GM23248 (cell line): Measurements from ENCODE around the gene TSPAN17. TPM values are rescaled to one million over a fixed set of nuclear protein-coding genes. Genes with fewer than 3 reads are reported as not detected.
A peak's percentile ranks its signal among the peaks of the same experiment; 100 is the strongest.

Source experiments
- DNase-seq: peaks from one replicate; pipeline ENCODE4 v3.0.0-alpha.2; 2015
- H2AFZ ChIP-seq: fragments of 200-600 bp; sonication (generic); 2 replicates; pipeline ENCODE4 v1.6.1; 2016; ENCODE audit warnings: antibody characterized with exemption
- H3F3A ChIP-seq: fragments of 200-600 bp; sonication (generic); 2 replicates; pipeline ENCODE4 v1.6.1; 2016; ENCODE audit warnings: mild to moderate bottlenecking, antibody characterized with exemption, mixed run types; ENCODE audit not compliant: insufficient read depth
- H3K27ac ChIP-seq: fragments of 200-600 bp; sonication (generic); 2 replicates; pipeline ENCODE4 v1.5.1; 2016; ENCODE audit warnings: mild to moderate bottlenecking
- H3K27me3 ChIP-seq: fragments of 200-600 bp; sonication (generic); replicated peaks from 2 replicates; pipeline ENCODE4 v1.6.1; 2016; ENCODE audit warnings: mild to moderate bottlenecking; ENCODE audit not compliant: insufficient read depth
- H3K36me3 ChIP-seq: fragments of 200-600 bp; sonication (generic); 2 replicates; pipeline ENCODE4 v1.6.1; 2016; ENCODE audit warnings: low read depth, mild to moderate bottlenecking
- H3K4me1 ChIP-seq: fragments of 200-600 bp; sonication (generic); 2 replicates; pipeline ENCODE4 v1.6.1; 2016; ENCODE audit warnings: mild to moderate bottlenecking; ENCODE audit not compliant: insufficient read depth
- H3K4me2 ChIP-seq: fragments of 200-600 bp; sonication (generic); one replicate; pipeline ENCODE4 v1.6.1; 2016; ENCODE audit warnings: mild to moderate bottlenecking; ENCODE audit not compliant: unreplicated experiment
- H3K4me3 ChIP-seq: fragments of 200-600 bp; sonication (generic); 2 replicates; pipeline ENCODE4 v1.5.1; 2016; ENCODE audit warnings: mild to moderate bottlenecking
- H3K79me2 ChIP-seq: fragments of 200-600 bp; sonication (generic); 2 replicates; pipeline ENCODE4 v1.6.1; 2016; ENCODE audit warnings: mild to moderate bottlenecking; ENCODE audit not compliant: insufficient read depth
- H3K9ac ChIP-seq: fragments of 200-600 bp; sonication (generic); 2 replicates; pipeline ENCODE4 v1.6.1; 2016; ENCODE audit warnings: mild to moderate bottlenecking
- H3K9me2 ChIP-seq: fragments of 200-600 bp; sonication (generic); 2 replicates; pipeline ENCODE4 v1.6.1; 2016; ENCODE audit warnings: mixed run types, mild to moderate bottlenecking, moderate library complexity; ENCODE audit not compliant: insufficient read depth
- H3K9me3 ChIP-seq: fragments of 200-600 bp; sonication (generic); one replicate; pipeline ENCODE4 v1.6.1; 2017; ENCODE audit warnings: low read depth
- H4K20me1 ChIP-seq: fragments of 200-600 bp; sonication (generic); 2 replicates; pipeline ENCODE4 v1.6.0; 2016; ENCODE audit not compliant: insufficient read depth
- EZH2 ChIP-seq: fragments of 200-600 bp; sonication (generic); IDR thresholded peaks from 2 replicates; pipeline ENCODE4 v1.6.1; 2018; ENCODE audit warnings: antibody characterized with exemption, mild to moderate bottlenecking; ENCODE audit not compliant: insufficient read depth, poor library complexity, severe bottlenecking
- EZH2phosphoT487 ChIP-seq: fragments of 200-600 bp; sonication (generic); IDR thresholded peaks from 2 replicates; pipeline ENCODE4 v1.6.1; 2018; ENCODE audit warnings: antibody characterized with exemption, moderate library complexity, mild to moderate bottlenecking, low read depth; ENCODE audit not compliant: insufficient read depth
- WGBS, 2 experiments: methylation state at CpG; one replicate each; pipeline ENCODE4 v1.1.6; 2015 to 2017; ENCODE audit warnings: low lambda C conversion rate in 2 of 2, low coverage in 1 of 2; ENCODE audit errors: missing lambda C conversion rate in 2 of 2; 5-methylcytosine and 5-hydroxymethylcytosine counted together
- in situ Hi-C: fragments of 300-500 bp; cut with MboI; formaldehyde crosslinking; loops from 2 replicates; pipeline ENCODE4 v1.15.0; 2020
- polyA plus RNA-seq: library from polyadenylated mRNA; unstranded; fragments of >200 nt; fragmentation: Nextera tagmentation; extraction: Ambion mirVana; gene quantifications from 2 replicates; pipeline ENCODE4 v1.2.1, GENCODE V29; 2016
- total RNA-seq: library from RNA; depleted of rRNA; stranded (reverse); fragments of >200 nt; shearing (Covaris generic); gene quantifications from 2 replicates; pipeline ENCODE4 v1.2.3, GENCODE V29; 2014

Gene TSPAN17
- total and polyA plus RNA-seq, 2 experiments from 2014 or later: 29.9 to 41.2 TPM

DNA sequence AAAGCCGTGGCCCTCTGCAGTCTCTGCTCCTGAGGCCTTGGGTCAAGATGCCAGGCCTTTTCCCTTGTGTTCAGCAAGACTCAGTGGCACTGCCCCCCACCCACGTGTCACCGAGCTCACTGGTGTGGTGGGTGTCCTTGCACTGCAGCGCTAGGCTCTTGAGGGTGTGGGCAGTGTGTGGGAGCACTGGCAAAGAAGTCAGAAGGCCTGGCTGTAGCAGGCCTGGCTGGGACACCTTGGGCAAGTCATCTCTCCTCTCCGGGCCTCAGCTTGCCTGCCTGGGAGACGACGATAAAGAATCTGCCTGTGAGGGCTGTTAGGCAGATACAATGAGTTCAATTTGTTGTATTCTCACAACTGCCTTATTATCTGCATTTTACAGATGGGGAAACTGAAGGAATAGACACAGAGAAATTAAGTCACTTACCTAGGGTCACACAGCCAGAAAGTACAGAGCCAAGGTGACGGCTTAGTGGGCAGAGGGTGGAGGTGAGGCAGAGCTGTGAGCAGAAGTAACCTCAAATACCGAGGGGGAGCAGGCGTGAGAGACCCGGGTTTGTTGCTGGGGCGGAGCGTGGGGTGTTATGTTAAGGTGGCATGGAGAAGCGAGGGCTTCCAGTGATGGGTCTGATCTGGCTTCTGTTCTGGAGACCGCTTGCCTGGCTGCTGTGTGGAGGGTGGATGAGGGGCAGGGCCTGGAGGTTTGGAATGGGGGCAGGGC, 1.4 kb downstream of the TSPAN17 start:
- no peak for TF ChIP-seq EZH2
- TF ChIP-seq EZH2phosphoT487: no peak
- H3K9ac ChIP-seq: peak overlapping the region; percentile 90
- peak; percentile 45 for DNase-seq
- H3K4me2 ChIP-seq: peak overlapping the region; percentile 89
- no peaks in the 10 kb centered on the region for H3K27me3 ChIP-seq
- H4K20me1 ChIP-seq: no peaks in the 10 kb centered on the region
- in situ Hi-C loops: no loop called here
- H3K79me2 ChIP-seq: peaks cover 36% of the 10 kb centered on the region
- peaks cover 18% of the 10 kb centered on the region for H3K4me1 ChIP-seq
- H3K9me2 ChIP-seq: no peaks in the 10 kb centered on the region
- H3K27ac ChIP-seq: no peak overlapping the region
- peak overlapping the region; percentile 86 for H3K4me3 ChIP-seq
- no peaks in the 10 kb centered on the region for H3K9me3 ChIP-seq
- no peaks in the 10 kb centered on the region for H3K36me3 ChIP-seq
- H3F3A ChIP-seq: peaks cover 15% of the 10 kb centered on the region
- peak overlapping the region; percentile 86 for H2AFZ ChIP-seq
- 58 to 62% methylated on average over 14 to 15 of the region's 15 CpGs for WGBS, 2 experiments

DNA sequence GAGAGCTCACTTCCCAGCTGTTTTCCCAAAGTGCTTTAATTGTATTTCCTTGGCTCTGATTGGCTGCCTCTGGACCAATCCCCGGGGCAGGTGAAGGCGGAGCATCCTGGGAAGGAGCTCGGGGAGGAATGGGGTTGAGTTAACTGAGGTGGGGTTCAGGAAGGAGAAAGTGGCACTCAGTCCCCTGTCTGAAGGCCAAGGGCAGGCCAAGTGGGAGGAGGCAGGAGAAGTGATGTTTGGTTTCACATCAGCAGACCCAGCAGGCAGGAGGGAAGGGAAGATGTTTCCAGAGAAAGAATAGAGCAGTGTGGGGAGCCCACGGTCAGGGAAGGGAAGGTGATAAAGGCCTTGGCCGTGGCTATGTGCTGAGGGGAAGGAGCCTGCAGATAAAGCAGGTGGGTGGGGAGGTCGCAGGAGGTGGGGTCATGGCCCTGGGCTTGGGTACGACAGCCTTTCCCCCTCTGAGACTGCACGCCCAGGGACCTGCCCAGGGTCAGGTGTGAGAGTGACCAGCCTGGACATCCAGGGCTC, 3.1 kb downstream of the TSPAN17 start:
- no peak for TF ChIP-seq EZH2phosphoT487
- Histone ChIP-seq H3K36me3 (no peaks in the 10 kb centered on the region), H3K9ac (no peak overlapping the region), H2AFZ (no peak overlapping the region), H3K4me3 (no peak overlapping the region), H3K9me2 (no peaks in the 10 kb centered on the region), H4K20me1 (no peaks in the 10 kb centered on the region), H3K4me1 (peaks cover 21% of the 10 kb centered on the region), H3K9me3 (no peaks in the 10 kb centered on the region), H3K79me2 (peaks cover 36% of the 10 kb centered on the region), H3K27me3 (no peaks in the 10 kb centered on the region), H3K27ac (no peak overlapping the region), H3F3A (peaks cover 16% of the 10 kb centered on the region), H3K4me2 (no peak overlapping the region)
- in situ Hi-C loops: no loop called here
- no peak for DNase-seq
- 81 to 82% methylated on average over 6 to 8 of the region's 8 CpGs for WGBS, 2 experiments

DNA sequence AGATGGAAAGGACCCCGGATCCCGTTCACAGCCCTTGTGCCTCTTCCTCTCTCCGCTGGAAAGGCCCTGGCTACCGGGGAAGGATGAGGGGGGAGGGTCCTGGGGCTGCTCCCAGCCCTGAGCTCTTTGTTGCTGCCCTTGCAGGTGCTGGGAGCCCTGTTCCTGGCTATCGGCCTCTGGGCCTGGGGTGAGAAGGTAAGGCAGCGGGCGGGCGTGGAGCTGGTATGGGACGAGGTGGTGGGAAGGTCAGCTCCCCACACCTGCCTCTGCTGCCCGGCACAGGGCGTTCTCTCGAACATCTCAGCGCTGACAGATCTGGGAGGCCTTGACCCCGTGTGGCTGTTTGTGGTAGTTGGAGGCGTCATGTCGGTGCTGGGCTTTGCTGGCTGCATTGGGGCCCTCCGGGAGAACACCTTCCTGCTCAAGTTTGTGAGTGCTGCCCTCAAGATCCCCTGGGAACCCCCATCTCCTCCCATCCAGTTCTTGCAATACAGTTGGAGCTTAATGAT, 4.2 kb downstream of the TSPAN17 start:
- no peak overlapping the region for H2AFZ ChIP-seq
- no peaks in the 10 kb centered on the region for H3K9me3 ChIP-seq
- no peak for DNase-seq
- H3K36me3 ChIP-seq: no peaks in the 10 kb centered on the region
- 84 to 86% methylated on average over 16 to 17 of the region's 17 CpGs for WGBS, 2 experiments
- no peaks in the 10 kb centered on the region for H3K9me2 ChIP-seq
- no peak for TF ChIP-seq EZH2phosphoT487
- no peak for TF ChIP-seq EZH2
- H4K20me1 ChIP-seq: no peaks in the 10 kb centered on the region
- no peak overlapping the region for H3K4me2 ChIP-seq
- H3F3A ChIP-seq: peaks cover 16% of the 10 kb centered on the region
- H3K4me3 ChIP-seq: no peak overlapping the region
- H3K27ac ChIP-seq: no peak overlapping the region
- H3K4me1 ChIP-seq: peaks cover 21% of the 10 kb centered on the region
- in situ Hi-C loops: no loop called here
- no peaks in the 10 kb centered on the region for H3K27me3 ChIP-seq
- H3K79me2 ChIP-seq: peaks cover 36% of the 10 kb centered on the region
- H3K9ac ChIP-seq: no peak overlapping the region

DNA sequence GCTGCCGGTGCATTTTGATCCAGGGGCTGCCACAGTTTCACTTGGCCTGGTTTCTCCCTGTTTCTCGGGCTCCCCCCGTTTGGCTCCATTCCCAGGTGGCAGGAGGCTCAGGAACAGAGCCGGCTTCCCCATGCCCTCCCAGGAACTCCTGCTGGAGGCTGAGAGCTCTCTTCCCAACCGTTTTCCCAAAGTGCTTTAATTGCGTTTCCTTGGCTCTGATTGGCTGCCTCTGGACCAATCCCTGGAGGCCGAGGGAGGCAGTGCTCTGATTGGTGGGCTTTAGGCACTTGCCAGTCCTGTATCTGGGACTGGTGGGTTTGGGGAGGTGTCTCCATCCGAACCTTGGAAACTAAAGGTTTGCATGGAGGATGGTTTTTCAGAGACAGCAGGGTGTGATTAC, 4.9 kb downstream of the TSPAN17 start:
- Histone ChIP-seq H2AFZ (no peak overlapping the region), H3K4me1 (peaks cover 21% of the 10 kb centered on the region), H3F3A (peaks cover 16% of the 10 kb centered on the region), H3K9ac (no peak overlapping the region), H3K27ac (no peak overlapping the region), H3K36me3 (0 out of 2 replicates have a peak, but pooled peaks cover under 1% of the 10 kb centered on the region), H3K9me2 (no peaks in the 10 kb centered on the region), H3K9me3 (no peaks in the 10 kb centered on the region), H3K4me2 (no peak overlapping the region), H3K27me3 (no peaks in the 10 kb centered on the region), H4K20me1 (no peaks in the 10 kb centered on the region), H3K4me3 (no peak overlapping the region), H3K79me2 (peaks cover 36% of the 10 kb centered on the region)
- DNase-seq: peak; percentile 26
- no peak for TF ChIP-seq EZH2
- TF ChIP-seq EZH2phosphoT487: no peak
- 78 to 79% methylated on average over 8 of the region's 8 CpGs for WGBS, 2 experiments
- in situ Hi-C loops: no loop called here
